OCI-LY3 (cell line): ENCODE results near the gene MIA2.
"Not testable (repeated sequence)": the region's sequence is repeated elsewhere in the genome, so short reads cannot be mapped to it uniquely, and the experiment has no call there.

Experiments
- EZH2phosphoT487 ChIP-seq: fragments of 200-600 bp; shearing (Covaris generic); IDR thresholded peaks from 2 replicates; pipeline ENCODE4 v1.6.1; 2018; ENCODE audit warnings: antibody characterized with exemption, mixed run types, low read depth
- TF ChIP-seq, protein P1 (sequence below): fragments of 200-600, 300-600 bp; sonication (generic); IDR thresholded peaks from 2 replicates; pipeline ENCODE4 v1.5.1; 2014; ENCODE audit warnings: antibody characterized with exemption, low read length, low read depth

DNA sequence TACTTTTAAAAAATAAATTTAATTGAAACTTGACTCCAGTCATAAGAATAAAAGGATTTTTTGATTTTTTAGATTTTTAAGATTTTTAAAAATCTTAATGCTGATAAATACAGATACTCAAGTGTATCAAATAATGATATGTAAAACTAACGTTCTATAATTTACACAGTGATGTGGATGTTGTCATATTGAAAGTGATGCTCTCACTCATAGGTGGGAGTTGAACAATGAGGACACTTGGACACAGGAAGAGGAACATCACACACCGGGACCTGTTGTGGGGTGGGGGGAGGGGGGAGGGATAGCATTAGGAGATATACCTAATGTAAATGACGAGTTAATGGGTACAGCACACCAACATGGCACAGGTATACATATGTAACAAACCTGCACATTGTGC, 66.7 kb downstream of the MIA2 start:
- TF ChIP-seq, protein P1, sequence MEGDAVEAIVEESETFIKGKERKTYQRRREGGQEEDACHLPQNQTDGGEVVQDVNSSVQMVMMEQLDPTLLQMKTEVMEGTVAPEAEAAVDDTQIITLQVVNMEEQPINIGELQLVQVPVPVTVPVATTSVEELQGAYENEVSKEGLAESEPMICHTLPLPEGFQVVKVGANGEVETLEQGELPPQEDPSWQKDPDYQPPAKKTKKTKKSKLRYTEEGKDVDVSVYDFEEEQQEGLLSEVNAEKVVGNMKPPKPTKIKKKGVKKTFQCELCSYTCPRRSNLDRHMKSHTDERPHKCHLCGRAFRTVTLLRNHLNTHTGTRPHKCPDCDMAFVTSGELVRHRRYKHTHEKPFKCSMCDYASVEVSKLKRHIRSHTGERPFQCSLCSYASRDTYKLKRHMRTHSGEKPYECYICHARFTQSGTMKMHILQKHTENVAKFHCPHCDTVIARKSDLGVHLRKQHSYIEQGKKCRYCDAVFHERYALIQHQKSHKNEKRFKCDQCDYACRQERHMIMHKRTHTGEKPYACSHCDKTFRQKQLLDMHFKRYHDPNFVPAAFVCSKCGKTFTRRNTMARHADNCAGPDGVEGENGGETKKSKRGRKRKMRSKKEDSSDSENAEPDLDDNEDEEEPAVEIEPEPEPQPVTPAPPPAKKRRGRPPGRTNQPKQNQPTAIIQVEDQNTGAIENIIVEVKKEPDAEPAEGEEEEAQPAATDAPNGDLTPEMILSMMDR, result not testable (repeated sequence)
- not testable (repeated sequence) for TF ChIP-seq EZH2phosphoT487
